ENCODE measurements around the gene ZBTB40. TPM values are rescaled to one million over a fixed set of nuclear protein-coding genes. Genes with fewer than 3 reads are reported as not detected.

Gene ZBTB40
- total RNA-seq, 1 donor from 2014 or later: 14.9 TPM

GRCh38 chr1:22542886-22543285 lies 91.2 kb downstream of the ZBTB40 start:
- peaks cover 33% of the 10 kb centered on the region for H3K27me3 ChIP-seq
- no peaks in the 10 kb centered on the region for H3K36me3 Mint-ChIP-seq
- H3K4me3 ChIP-seq: no peak overlapping the region
- no peaks in the 10 kb centered on the region for H4K20me1 ChIP-seq (ENCODE audit: low read depth)
- peaks cover 23% of the 10 kb centered on the region for H3K27me3 Mint-ChIP-seq (ENCODE audit: insufficient read depth, low read depth)
- no peak overlapping the region for H3K9ac ChIP-seq
- no peak overlapping the region for H3K4me2 ChIP-seq
- no peak overlapping the region for H2AFZ ChIP-seq (replicated peaks)
- H3K9me3 ChIP-seq (ENCODE audit: low read depth): no peaks in the 10 kb centered on the region
- H3K4me1 ChIP-seq: peaks cover 3% of the 10 kb centered on the region
- no peak overlapping the region for H3K27ac ChIP-seq
- peaks cover 15% of the 10 kb centered on the region for H3K4me1 Mint-ChIP-seq
- no peaks in the 10 kb centered on the region for H3F3A ChIP-seq (ENCODE audit: low read depth)
- H3K4me3 Mint-ChIP-seq: no peak overlapping the region
- H3K79me2 ChIP-seq (ENCODE audit: low read depth): no peaks in the 10 kb centered on the region
- no peaks in the 10 kb centered on the region for H3K9me3 Mint-ChIP-seq
- no peak for DNase-seq (ENCODE audit: low spot score)
- TF ChIP-seq EZH2phosphoT487 (IDR thresholded peaks at IDR 0.05) (no peak), CTCF (IDR thresholded peaks at IDR 0.05) (no peak)
- H3K36me3 ChIP-seq: no peaks in the 10 kb centered on the region
- no peak overlapping the region for H3K27ac Mint-ChIP-seq

GRCh38 chr1:22543679-22544078 lies 92.0 kb downstream of the ZBTB40 start:
- Histone ChIP-seq H3K36me3 (no peaks in the 10 kb centered on the region), H3K79me2 (ENCODE audit: low read depth) (no peaks in the 10 kb centered on the region), H3K27ac (no peak overlapping the region), H2AFZ (replicated peaks) (no peak overlapping the region), H3K9ac (no peak overlapping the region), H3K4me2 (no peak overlapping the region), H3K4me3 (no peak overlapping the region), H3K4me1 (peaks cover 3% of the 10 kb centered on the region), H4K20me1 (ENCODE audit: low read depth) (no peaks in the 10 kb centered on the region), H3K27me3 (peaks cover 41% of the 10 kb centered on the region), H3K9me3 (ENCODE audit: low read depth) (no peaks in the 10 kb centered on the region), H3F3A (ENCODE audit: low read depth) (no peaks in the 10 kb centered on the region)
- H3K4me1 Mint-ChIP-seq: peaks cover 16% of the 10 kb centered on the region
- H3K36me3 Mint-ChIP-seq: no peaks in the 10 kb centered on the region
- H3K27me3 Mint-ChIP-seq (ENCODE audit: insufficient read depth, low read depth): peaks cover 31% of the 10 kb centered on the region
- H3K27ac Mint-ChIP-seq: peak overlapping the region; percentile 57
- TF ChIP-seq EZH2phosphoT487 (IDR thresholded peaks at IDR 0.05) (no peak), EZH2 (IDR thresholded peaks at IDR 0.05) (no peak), CTCF (IDR thresholded peaks at IDR 0.05) (no peak)
- H3K4me3 Mint-ChIP-seq: no peak overlapping the region
- DNase-seq (ENCODE audit: low spot score): no peak
- no peaks in the 10 kb centered on the region for H3K9me3 Mint-ChIP-seq

- TF ChIP-seq EZH2phosphoT487 (IDR thresholded peaks at IDR 0.05) (no peak), EZH2 (IDR thresholded peaks at IDR 0.05) (no peak), CTCF (IDR thresholded peaks at IDR 0.05) (no peak)
- no peak overlapping the region for H2AFZ ChIP-seq (replicated peaks)
- no peaks in the 10 kb centered on the region for H3K36me3 ChIP-seq
- Mint-ChIP-seq H3K4me3 (no peak overlapping the region), H3K4me1 (peaks cover 14% of the 10 kb centered on the region), H3K27me3 (ENCODE audit: insufficient read depth, low read depth) (peaks cover 37% of the 10 kb centered on the region), H3K36me3 (no peaks in the 10 kb centered on the region), H3K9me3 (no peaks in the 10 kb centered on the region), H3K27ac (no peak overlapping the region)
- H3K4me1 ChIP-seq: peaks cover 3% of the 10 kb centered on the region
- no peak overlapping the region for H3K27ac ChIP-seq
- H3K9ac ChIP-seq: no peak overlapping the region
- no peaks in the 10 kb centered on the region for H3F3A ChIP-seq (ENCODE audit: low read depth)
- DNase-seq (ENCODE audit: low spot score): no peak
- H3K9me3 ChIP-seq (ENCODE audit: low read depth): no peaks in the 10 kb centered on the region
- H3K27me3 ChIP-seq: peaks cover 43% of the 10 kb centered on the region
- H3K4me3 ChIP-seq: no peak overlapping the region
- no peaks in the 10 kb centered on the region for H3K79me2 ChIP-seq (ENCODE audit: low read depth)
- H3K4me2 ChIP-seq: no peak overlapping the region
- no peaks in the 10 kb centered on the region for H4K20me1 ChIP-seq (ENCODE audit: low read depth)
Observed at GRCh38 chr1:22544606-22545005, 93.0 kb downstream of the ZBTB40 start.

All from neural progenitor cell (in vitro differentiated cells).